Stimulated activated naive B cell treated with anti-CD40 and anti-IgM and Interleukin-4, amounts not matched to agents 10 μg/mL and 1 μg/mL and 100 μg/mL, for 72 hours (primary cell): ENCODE measurements around the gene SEC14L6.

ENCODE experiments used
- ATAC-seq, 2 donors: fragments of 150-1000 bp; cut with Tn5 transposase; replicated peaks; 2 replicates each; pipeline ENCODE4 v1.10.0; 2021; ENCODE audit warnings: moderate library complexity in 1 of 2
- DNase-seq: peaks from one replicate; pipeline ENCODE4 v3.0.0; 2021
- H3K27ac Mint-ChIP-seq: one replicate; pipeline ENCODE4 v1.8.0; 2022; ENCODE audit warnings: mild to moderate bottlenecking, mixed read lengths
- H3K27me3 Mint-ChIP-seq, 2 donors: one replicate each; pipeline ENCODE4 v1.8.0; 2022; ENCODE audit warnings: mixed read lengths in 2 of 2
- H3K36me3 Mint-ChIP-seq, 2 donors: one replicate each; pipeline ENCODE4 v1.8.0; 2022; ENCODE audit warnings: mixed read lengths in 2 of 2, mild to moderate bottlenecking in 1 of 2
- H3K4me1 Mint-ChIP-seq, 2 donors: one replicate each; pipeline ENCODE4 v1.8.0; 2022; ENCODE audit warnings: mixed read lengths in 2 of 2, mild to moderate bottlenecking in 1 of 2
- H3K4me3 Mint-ChIP-seq, 2 donors: one replicate each; pipeline ENCODE4 v1.8.0; 2022; ENCODE audit warnings: mild to moderate bottlenecking in 2 of 2, mixed read lengths in 2 of 2, moderate library complexity in 1 of 2
- H3K9me3 Mint-ChIP-seq, 2 donors: one replicate each; pipeline ENCODE4 v1.8.0; 2022; ENCODE audit warnings: mixed read lengths in 2 of 2, mild to moderate bottlenecking in 1 of 2

Gene SEC14L6

GRCh38 chr22:30508216-30508615, 38.3 kb downstream of the SEC14L6 start:
- no peaks in the 10 kb centered on the region for H3K9me3 Mint-ChIP-seq
- H3K36me3 Mint-ChIP-seq, result no peaks in the 10 kb centered on the region
- H3K27ac Mint-ChIP-seq, result no peak overlapping the region
- peaks cover 25 to 36% of the 10 kb centered on the region in 2 donors for H3K27me3 Mint-ChIP-seq
- ATAC-seq, result no peak
- H3K4me3 Mint-ChIP-seq, result no peak overlapping the region
- H3K4me1 Mint-ChIP-seq, result peaks cover 0 to 5% of the 10 kb centered on the region in 2 donors
- DNase-seq, result no peak

- no peaks in the 10 kb centered on the region for H3K36me3 Mint-ChIP-seq
- H3K4me1 Mint-ChIP-seq, result peaks cover 0 to 5% of the 10 kb centered on the region in 2 donors
- ATAC-seq (no peak), DNase-seq (no peak)
- no peak overlapping the region for H3K4me3 Mint-ChIP-seq
- no peaks in the 10 kb centered on the region for H3K9me3 Mint-ChIP-seq
- H3K27ac Mint-ChIP-seq, result no peak overlapping the region
- peaks cover 25 to 42% of the 10 kb centered on the region in 2 donors for H3K27me3 Mint-ChIP-seq
These were observed 38.9 kb downstream of the SEC14L6 start for GRCh38 chr22:30507670-30508069.

GRCh38 chr22:30506507-30506968, 40.0 kb downstream of the SEC14L6 start:
- Mint-ChIP-seq H3K4me1 (peaks cover 0 to 5% of the 10 kb centered on the region in 2 donors), H3K4me3 (no peak overlapping the region), H3K9me3 (no peaks in the 10 kb centered on the region), H3K27me3 (peaks cover 25 to 50% of the 10 kb centered on the region in 2 donors), H3K27ac (no peak overlapping the region), H3K36me3 (no peaks in the 10 kb centered on the region)
- ATAC-seq (no peak), DNase-seq (no peak)

GRCh38 chr22:30503551-30503950, 43.0 kb downstream of the SEC14L6 start:
- no peak overlapping the region for H3K4me3 Mint-ChIP-seq
- DNase-seq (no peak), ATAC-seq (no peak)
- no peaks in the 10 kb centered on the region for H3K9me3 Mint-ChIP-seq
- peaks cover 29 to 59% of the 10 kb centered on the region in 2 donors for H3K27me3 Mint-ChIP-seq
- no peaks in the 10 kb centered on the region for H3K36me3 Mint-ChIP-seq
- H3K27ac Mint-ChIP-seq, result peak overlapping the region; percentile 9
- H3K4me1 Mint-ChIP-seq, result peaks cover 0 to 5% of the 10 kb centered on the region in 2 donors

- no peak overlapping the region for H3K27ac Mint-ChIP-seq
- DNase-seq (no peak), ATAC-seq (no peak)
- no peaks in the 10 kb centered on the region for H3K36me3 Mint-ChIP-seq
- H3K4me1 Mint-ChIP-seq, result peaks cover 0 to 5% of the 10 kb centered on the region in 2 donors
- no peaks in the 10 kb centered on the region for H3K9me3 Mint-ChIP-seq
- H3K4me3 Mint-ChIP-seq, result no peak overlapping the region
- H3K27me3 Mint-ChIP-seq, result peaks cover 29 to 59% of the 10 kb centered on the region in 2 donors
These were observed 43.6 kb downstream of the SEC14L6 start for GRCh38 chr22:30502911-30503310.

GRCh38 chr22:30502153-30502552, 44.4 kb downstream of the SEC14L6 start:
- no peaks in the 10 kb centered on the region for H3K36me3 Mint-ChIP-seq
- H3K4me3 Mint-ChIP-seq, result no peak overlapping the region
- ATAC-seq (no peak), DNase-seq (no peak)
- H3K9me3 Mint-ChIP-seq, result no peaks in the 10 kb centered on the region
- peaks cover 33 to 57% of the 10 kb centered on the region in 2 donors for H3K27me3 Mint-ChIP-seq
- no peak overlapping the region for H3K27ac Mint-ChIP-seq
- H3K4me1 Mint-ChIP-seq, result peaks cover 0 to 5% of the 10 kb centered on the region in 2 donors

- peaks cover 0 to 5% of the 10 kb centered on the region in 2 donors for H3K4me1 Mint-ChIP-seq
- peaks cover 26 to 45% of the 10 kb centered on the region in 2 donors for H3K27me3 Mint-ChIP-seq
- H3K4me3 Mint-ChIP-seq, result no peak overlapping the region
- DNase-seq, result no peak
- no peak for ATAC-seq
- no peaks in the 10 kb centered on the region for H3K36me3 Mint-ChIP-seq
- H3K27ac Mint-ChIP-seq, result no peak overlapping the region
- no peaks in the 10 kb centered on the region for H3K9me3 Mint-ChIP-seq
These were observed 45.9 kb downstream of the SEC14L6 start for GRCh38 chr22:30500628-30501027.

GRCh38 chr22:30497466-30498150, 48.9 kb downstream of the SEC14L6 start:
- no peak overlapping the region for H3K4me3 Mint-ChIP-seq
- H3K36me3 Mint-ChIP-seq, result no peaks in the 10 kb centered on the region
- H3K27me3 Mint-ChIP-seq, result peaks cover 28 to 33% of the 10 kb centered on the region in 2 donors
- H3K27ac Mint-ChIP-seq, result no peak overlapping the region
- ATAC-seq (no peak), DNase-seq (no peak)
- no peaks in the 10 kb centered on the region for H3K4me1 Mint-ChIP-seq
- no peaks in the 10 kb centered on the region for H3K9me3 Mint-ChIP-seq

GRCh38 chr22:30495041-30495784, 51.3 kb downstream of the SEC14L6 start:
- Mint-ChIP-seq H3K27ac (no peak overlapping the region), H3K4me3 (no peak overlapping the region), H3K9me3 (no peaks in the 10 kb centered on the region), H3K27me3 (peaks cover 28 to 41% of the 10 kb centered on the region in 2 donors), H3K4me1 (no peaks in the 10 kb centered on the region), H3K36me3 (no peaks in the 10 kb centered on the region)
- DNase-seq (no peak), ATAC-seq (no peak)

GRCh38 chr22:30492144-30492543, 54.4 kb downstream of the SEC14L6 start:
- Mint-ChIP-seq H3K9me3 (no peaks in the 10 kb centered on the region), H3K27me3 (peaks cover 24 to 37% of the 10 kb centered on the region in 2 donors), H3K27ac (no peak overlapping the region), H3K36me3 (no peaks in the 10 kb centered on the region), H3K4me3 (no peak overlapping the region), H3K4me1 (no peaks in the 10 kb centered on the region)
- DNase-seq (no peak), ATAC-seq (no peak)

- Mint-ChIP-seq H3K4me1 (no peaks in the 10 kb centered on the region), H3K9me3 (no peaks in the 10 kb centered on the region), H3K27me3 (peaks cover 24 to 37% of the 10 kb centered on the region in 2 donors), H3K36me3 (no peaks in the 10 kb centered on the region), H3K27ac (no peak overlapping the region), H3K4me3 (no peak overlapping the region)
- ATAC-seq (no peak), DNase-seq (no peak)
These were observed 55.2 kb downstream of the SEC14L6 start for GRCh38 chr22:30491381-30491780.

GRCh38 chr22:30490399-30490798, 56.1 kb downstream of the SEC14L6 start:
- no peaks in the 10 kb centered on the region for H3K9me3 Mint-ChIP-seq
- H3K4me3 Mint-ChIP-seq, result no peak overlapping the region
- peaks cover 3 to 4% of the 10 kb centered on the region in 2 donors for H3K4me1 Mint-ChIP-seq
- no peaks in the 10 kb centered on the region for H3K36me3 Mint-ChIP-seq
- peaks cover 20 to 37% of the 10 kb centered on the region in 2 donors for H3K27me3 Mint-ChIP-seq
- ATAC-seq (no peak), DNase-seq (no peak)
- H3K27ac Mint-ChIP-seq, result no peak overlapping the region

GRCh38 chr22:30488121-30488520, 58.4 kb downstream of the SEC14L6 start:
- H3K9me3 Mint-ChIP-seq, result no peaks in the 10 kb centered on the region
- ATAC-seq (no peak), DNase-seq (no peak)

GRCh38 chr22:30486661-30487115, 59.9 kb downstream of the SEC14L6 start:
- Mint-ChIP-seq H3K27ac (no peak overlapping the region), H3K4me3 (no peak overlapping the region), H3K9me3 (no peaks in the 10 kb centered on the region), H3K27me3 (peaks cover 11 to 16% of the 10 kb centered on the region in 2 donors), H3K4me1 (peaks cover 4 to 8% of the 10 kb centered on the region in 2 donors), H3K36me3 (no peaks in the 10 kb centered on the region)
- no peak for ATAC-seq
- no peak for DNase-seq

More at GRCh38 chr22:30488121-30488520, 58.4 kb downstream of the SEC14L6 start:
- no peak overlapping the region for H3K4me3 Mint-ChIP-seq
- H3K4me1 Mint-ChIP-seq, result peaks cover 4 to 8% of the 10 kb centered on the region in 2 donors
- H3K36me3 Mint-ChIP-seq, result no peaks in the 10 kb centered on the region
- no peak overlapping the region for H3K27ac Mint-ChIP-seq
- peaks cover 9 to 21% of the 10 kb centered on the region in 2 donors for H3K27me3 Mint-ChIP-seq

- Mint-ChIP-seq H3K36me3 (no peaks in the 10 kb centered on the region), H3K27me3 (peaks cover 5 to 19% of the 10 kb centered on the region in 2 donors), H3K4me1 (peaks cover 4 to 8% of the 10 kb centered on the region in 2 donors), H3K4me3 (no peak overlapping the region), H3K9me3 (no peaks in the 10 kb centered on the region), H3K27ac (no peak overlapping the region)
- no peak for DNase-seq
- ATAC-seq, result no peak
These were observed 60.4 kb downstream of the SEC14L6 start for GRCh38 chr22:30486118-30486517.
